ENCODE results near the gene MIER2.
A peak's percentile ranks its signal among the peaks of the same experiment; 100 is the strongest.
"Not testable (repeated sequence)": the region's sequence is repeated elsewhere in the genome, so short reads cannot be mapped to it uniquely, and the experiment has no call there.

The MIER2 gene

GRCh38 chr19:355536-355935, 10.9 kb upstream of the MIER2 start:
- DNase-seq: not testable (repeated sequence)

GRCh38 chr19:355134-355533, 10.5 kb upstream of the MIER2 start:
- DNase-seq: no peak

- no peak for DNase-seq
Observed at GRCh38 chr19:351976-352625, 7.5 kb upstream of the MIER2 start.

GRCh38 chr19:347946-348861, 3.6 kb upstream of the MIER2 start:
- no peak for DNase-seq

GRCh38 chr19:345320-345879, 804 bp upstream of the MIER2 start:
- DNase-seq: no peak

GRCh38 chr19:343941-344624, 513 bp downstream of the MIER2 start:
- peak; percentile 36 for DNase-seq

- no peak for DNase-seq
Observed at GRCh38 chr19:343451-343931, 1.1 kb downstream of the MIER2 start.

GRCh38 chr19:342801-343421, 1.7 kb downstream of the MIER2 start:
- peak; percentile 79 for DNase-seq

GRCh38 chr19:342128-342455, 2.5 kb downstream of the MIER2 start:
- no peak for DNase-seq

- no peak for DNase-seq
Observed at GRCh38 chr19:341386-342127, 3.0 kb downstream of the MIER2 start.

GRCh38 chr19:340620-341385, 3.8 kb downstream of the MIER2 start:
- no peak for DNase-seq

GRCh38 chr19:339262-339887, 5.2 kb downstream of the MIER2 start:
- no peak for DNase-seq

GRCh38 chr19:338421-338820, 6.2 kb downstream of the MIER2 start:
- DNase-seq: no peak

- no peak for DNase-seq
Observed at GRCh38 chr19:336067-336614, 8.5 kb downstream of the MIER2 start.

GRCh38 chr19:335486-336066, 9.0 kb downstream of the MIER2 start:
- no peak for DNase-seq

- DNase-seq: no peak
Observed at GRCh38 chr19:335072-335471, 9.5 kb downstream of the MIER2 start.

- no peak for DNase-seq
Observed at GRCh38 chr19:334296-335071, 10.1 kb downstream of the MIER2 start.

GRCh38 chr19:330503-330902, 14.1 kb downstream of the MIER2 start:
- DNase-seq: no peak

- no peak for DNase-seq
Observed at GRCh38 chr19:329876-330275, 14.7 kb downstream of the MIER2 start.
